ENCODE results near the gene APCDD1.

Gene APCDD1

GRCh38 chr18:10454681-10455557 lies 484 bp downstream of the APCDD1 start:
- no peak for DNase-seq (ENCODE audit: low read depth)
- peak overlapping the region; percentile 11; the same call in 1 of the 2 replicates for H3K4me3 ChIP-seq (ENCODE audit: low read depth, low read length)
- TF ChIP-seq, protein P1, sequence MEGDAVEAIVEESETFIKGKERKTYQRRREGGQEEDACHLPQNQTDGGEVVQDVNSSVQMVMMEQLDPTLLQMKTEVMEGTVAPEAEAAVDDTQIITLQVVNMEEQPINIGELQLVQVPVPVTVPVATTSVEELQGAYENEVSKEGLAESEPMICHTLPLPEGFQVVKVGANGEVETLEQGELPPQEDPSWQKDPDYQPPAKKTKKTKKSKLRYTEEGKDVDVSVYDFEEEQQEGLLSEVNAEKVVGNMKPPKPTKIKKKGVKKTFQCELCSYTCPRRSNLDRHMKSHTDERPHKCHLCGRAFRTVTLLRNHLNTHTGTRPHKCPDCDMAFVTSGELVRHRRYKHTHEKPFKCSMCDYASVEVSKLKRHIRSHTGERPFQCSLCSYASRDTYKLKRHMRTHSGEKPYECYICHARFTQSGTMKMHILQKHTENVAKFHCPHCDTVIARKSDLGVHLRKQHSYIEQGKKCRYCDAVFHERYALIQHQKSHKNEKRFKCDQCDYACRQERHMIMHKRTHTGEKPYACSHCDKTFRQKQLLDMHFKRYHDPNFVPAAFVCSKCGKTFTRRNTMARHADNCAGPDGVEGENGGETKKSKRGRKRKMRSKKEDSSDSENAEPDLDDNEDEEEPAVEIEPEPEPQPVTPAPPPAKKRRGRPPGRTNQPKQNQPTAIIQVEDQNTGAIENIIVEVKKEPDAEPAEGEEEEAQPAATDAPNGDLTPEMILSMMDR (IDR thresholded peaks at IDR 0.05; ENCODE audit: low read depth, low read length, missing control alignments) = no peak

DNA sequence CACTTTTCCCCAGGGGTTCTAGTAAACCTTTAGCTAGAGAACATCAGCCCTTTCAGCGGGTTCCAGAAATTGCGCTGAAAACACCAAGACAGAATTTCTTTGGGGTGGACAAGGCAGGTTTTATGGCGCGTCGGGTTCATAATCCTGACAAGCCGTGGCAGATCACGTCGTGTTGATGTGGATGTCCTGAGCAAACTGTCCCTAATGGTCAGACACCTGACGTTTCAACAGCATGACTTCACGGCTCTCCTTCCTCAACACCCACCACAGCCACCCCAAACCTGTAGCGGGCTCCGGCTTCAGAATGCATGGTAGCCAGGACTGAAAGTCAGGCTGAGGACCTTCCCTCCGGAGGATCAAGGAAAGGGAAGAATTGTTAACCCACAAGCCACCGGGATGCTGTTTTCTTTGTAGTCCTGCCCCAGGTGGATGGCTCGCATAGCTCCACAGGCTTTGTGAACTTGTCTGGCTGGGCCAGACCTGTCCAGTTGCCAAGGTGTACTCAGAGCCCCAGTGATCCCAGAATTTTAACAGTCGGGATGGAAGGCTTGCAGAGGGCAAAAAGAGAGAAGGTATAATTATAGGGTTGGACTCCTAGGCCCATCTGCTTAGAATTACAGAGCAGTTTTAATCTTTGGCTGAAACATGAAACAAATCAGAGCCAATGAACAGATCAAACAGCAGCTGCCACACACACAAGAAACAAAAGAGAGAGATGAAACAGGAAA lies 1.5 kb downstream of the APCDD1 start:
- DNase-seq (ENCODE audit: low read depth) = no peak
- TF ChIP-seq, protein P1 (IDR thresholded peaks at IDR 0.05; ENCODE audit: low read depth, low read length, missing control alignments) = no peak

GRCh38 chr18:10456718-10457117 lies 2.3 kb downstream of the APCDD1 start:
- TF ChIP-seq, protein P1 (IDR thresholded peaks at IDR 0.05; ENCODE audit: low read depth, low read length, missing control alignments) = no peak
- no peak for DNase-seq (ENCODE audit: low read depth)
- H3K4me3 ChIP-seq (ENCODE audit: low read depth, low read length) = no peak overlapping the region

More for the DNA sequence above, 1.5 kb downstream of the APCDD1 start:
- no peak overlapping the region for H3K4me3 ChIP-seq (ENCODE audit: low read depth, low read length)

DNA sequence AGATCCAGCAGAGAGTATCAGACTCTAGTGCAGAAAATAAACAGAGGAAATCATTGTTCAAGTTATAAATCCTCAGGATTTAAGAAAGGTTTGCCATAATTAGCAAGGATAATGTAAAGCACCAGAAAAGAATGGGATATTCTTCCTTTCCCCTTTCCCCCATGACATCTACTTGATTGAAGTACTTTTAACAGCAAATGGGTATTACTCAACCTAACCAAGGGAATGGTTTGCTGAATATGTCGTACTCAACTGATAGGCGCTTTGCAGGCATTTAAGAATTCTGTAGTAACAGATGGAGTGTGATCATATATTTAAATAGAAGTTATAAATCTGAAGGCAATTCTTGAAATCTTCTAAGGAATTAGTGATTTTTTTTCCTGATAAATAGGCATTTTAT lies 2.7 kb downstream of the APCDD1 start:
- TF ChIP-seq, protein P1 (IDR thresholded peaks at IDR 0.05; ENCODE audit: low read depth, low read length, missing control alignments) = no peak
- DNase-seq (ENCODE audit: low read depth) = no peak
- no peak overlapping the region for H3K4me3 ChIP-seq (ENCODE audit: low read depth, low read length)

DNA sequence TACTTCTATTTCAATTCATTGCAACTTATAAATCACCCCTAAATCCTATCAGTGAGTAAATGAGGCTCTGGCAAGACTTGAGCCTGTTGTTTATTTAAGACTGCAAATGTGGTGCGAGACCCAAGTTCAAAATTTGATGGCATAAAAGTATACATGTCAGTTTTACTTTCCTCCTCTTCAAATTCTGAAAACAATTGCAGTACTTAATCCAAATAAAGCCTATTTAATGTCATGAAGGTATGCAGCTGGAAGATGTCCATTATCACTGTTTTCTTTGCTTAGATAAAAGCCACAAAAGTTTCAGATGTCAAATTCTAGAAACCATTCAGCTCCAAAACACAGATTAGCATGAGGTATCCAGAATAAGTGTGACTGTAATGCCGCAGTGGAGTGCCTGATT lies 3.3 kb downstream of the APCDD1 start:
- DNase-seq (ENCODE audit: low read depth) = no peak
- H3K4me3 ChIP-seq (ENCODE audit: low read depth, low read length) = no peak overlapping the region
- TF ChIP-seq, protein P1 (IDR thresholded peaks at IDR 0.05; ENCODE audit: low read depth, low read length, missing control alignments) = no peak

DNA sequence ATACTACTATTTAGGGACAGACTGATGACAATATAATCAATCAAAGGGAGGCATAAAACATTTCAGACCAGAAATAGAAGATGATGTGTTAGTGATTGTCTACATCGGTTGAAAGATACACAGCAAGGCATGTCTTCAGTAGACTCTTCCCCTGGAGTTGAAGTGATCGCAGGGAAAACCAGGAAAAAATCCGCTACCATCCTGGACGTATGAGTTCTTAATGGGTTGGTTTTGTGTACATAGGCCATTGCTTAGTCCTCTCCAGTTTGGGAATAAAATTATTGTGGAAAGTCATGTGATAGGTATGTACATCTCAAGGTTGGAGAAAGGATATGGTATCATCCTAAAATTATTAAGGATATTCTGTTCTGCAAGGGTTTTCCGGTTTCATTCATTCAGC lies 4.3 kb downstream of the APCDD1 start:
- no peak for DNase-seq (ENCODE audit: low read depth)
- TF ChIP-seq, protein P1 (IDR thresholded peaks at IDR 0.05; ENCODE audit: low read depth, low read length, missing control alignments) = no peak
- H3K4me3 ChIP-seq (ENCODE audit: low read depth, low read length) = no peak overlapping the region

All from GM12864 (cell line).